Astrocyte (in vitro differentiated cells and primary cell): ENCODE data around the gene TNFAIP8L3. TPM values are rescaled to one million over a fixed set of nuclear protein-coding genes. Genes with fewer than 3 reads are reported as not detected.

ENCODE experiments used
- DNase-seq: peaks from one replicate; pipeline ENCODE4 v3.0.0-alpha.2; 2010; ENCODE audit warnings: low read depth
- FAIRE-seq: peaks from 2 replicates; lab custom pipeline; 2011; peaks lifted over from hg19 to GRCh38; lab: Jason Lieb, UNC
- H2AFZ ChIP-seq: 2 replicates; pipeline ENCODE4 v1.6.0; 2012; ENCODE audit warnings: low read depth, low read length, inconsistent platforms
- H3K27ac ChIP-seq: 2 replicates; pipeline ENCODE4 v1.5.1; 2011; ENCODE audit warnings: low read depth, low read length, inconsistent platforms
- H3K27me3 ChIP-seq: 2 replicates; pipeline ENCODE4 v1.6.0; 2011; ENCODE audit warnings: low read length, inconsistent platforms; ENCODE audit not compliant: insufficient read depth
- H3K36me3 ChIP-seq: 2 replicates; pipeline ENCODE4 v1.5.1; 2011; ENCODE audit warnings: low read length, inconsistent platforms; ENCODE audit not compliant: insufficient read depth
- H3K4me1 ChIP-seq: 2 replicates; pipeline ENCODE4 v1.5.1; 2011; ENCODE audit warnings: low read length, inconsistent platforms; ENCODE audit not compliant: insufficient read depth
- H3K4me2 ChIP-seq: 2 replicates; pipeline ENCODE4 v1.6.0; 2012; ENCODE audit warnings: low read length, inconsistent platforms
- H3K4me3 ChIP-seq: 2 replicates; pipeline ENCODE4 v1.5.1; 2011; ENCODE audit warnings: low read depth, mild to moderate bottlenecking, low read length, inconsistent platforms; ENCODE audit not compliant: insufficient read depth
- H3K79me2 ChIP-seq: 2 replicates; pipeline ENCODE4 v1.6.0; 2012; ENCODE audit warnings: mild to moderate bottlenecking, low read length, inconsistent platforms; ENCODE audit not compliant: insufficient read depth
- H3K9ac ChIP-seq: 2 replicates; pipeline ENCODE4 v1.6.0; 2012; ENCODE audit warnings: mild to moderate bottlenecking, low read length, inconsistent platforms
- H3K9me3 ChIP-seq: 2 replicates; pipeline ENCODE4 v1.5.1; 2012; ENCODE audit warnings: low read depth, mild to moderate bottlenecking, low read length, inconsistent platforms; ENCODE audit not compliant: insufficient read depth
- H4K20me1 ChIP-seq: 2 replicates; pipeline ENCODE4 v1.6.0; 2012; ENCODE audit warnings: low read length, inconsistent platforms; ENCODE audit not compliant: insufficient read depth
- H3K27ac Mint-ChIP-seq: one replicate; pipeline ENCODE4 v1.8.0; 2021; ENCODE audit warnings: mild to moderate bottlenecking, mixed read lengths; ENCODE audit not compliant: unreplicated experiment
- H3K27me3 Mint-ChIP-seq: one replicate; pipeline ENCODE4 v1.8.0; 2021; ENCODE audit warnings: low read depth, mixed read lengths; ENCODE audit not compliant: unreplicated experiment
- H3K36me3 Mint-ChIP-seq: one replicate; pipeline ENCODE4 v1.8.0; 2021; ENCODE audit warnings: low read depth, mixed read lengths; ENCODE audit not compliant: unreplicated experiment
- H3K4me1 Mint-ChIP-seq: one replicate; pipeline ENCODE4 v1.8.0; 2021; ENCODE audit warnings: low read depth, mixed read lengths; ENCODE audit not compliant: unreplicated experiment
- H3K4me3 Mint-ChIP-seq: one replicate; pipeline ENCODE4 v1.8.0; 2021; ENCODE audit warnings: mild to moderate bottlenecking, moderate library complexity, mixed read lengths; ENCODE audit not compliant: unreplicated experiment
- H3K9me3 Mint-ChIP-seq: one replicate; pipeline ENCODE4 v1.8.0; 2021; ENCODE audit warnings: mild to moderate bottlenecking, mixed read lengths; ENCODE audit not compliant: unreplicated experiment
- EZH2 ChIP-seq: IDR thresholded peaks from 2 replicates; pipeline ENCODE4 v1.6.1; 2012; ENCODE audit warnings: mild to moderate bottlenecking, low read length, inconsistent platforms; ENCODE audit not compliant: insufficient read depth
- total RNA-seq: library from RNA; stranded (reverse); gene quantifications from 2 replicates; pipeline ENCODE4 v1.2.1, GENCODE V29; 2021
- TF ChIP-seq, protein P1 (sequence below): IDR thresholded peaks from 2 replicates; pipeline ENCODE4 v1.5.1; 2011; ENCODE audit warnings: low read depth, mild to moderate bottlenecking, inconsistent platforms, low read length, moderate library complexity; ENCODE audit not compliant: insufficient read depth

TNFAIP8L3 gene
- total RNA-seq, 1 donor from 2014 or later, result 1.1 TPM

DNA sequence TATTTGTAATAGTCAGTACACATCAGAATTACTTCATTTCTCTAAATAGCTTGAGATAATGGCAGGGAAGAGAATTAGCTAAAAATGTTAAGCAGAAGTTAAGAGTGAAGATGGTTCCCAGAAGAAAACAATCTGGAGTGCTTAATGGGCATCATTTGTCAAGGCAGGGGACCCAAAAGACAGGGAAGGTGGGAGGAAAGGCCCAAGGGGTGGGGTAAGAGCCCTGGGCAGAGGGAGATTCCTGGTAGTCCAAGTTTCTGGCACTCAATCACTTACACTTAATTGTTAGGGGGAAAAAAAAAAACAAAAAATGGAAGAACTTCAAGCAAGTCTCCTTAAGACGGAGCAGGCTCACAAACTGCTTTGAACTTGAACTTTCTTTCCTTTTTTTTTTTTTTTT lies 28.9 kb downstream of the TNFAIP8L3 start:
- Histone ChIP-seq H3K27ac (no peak overlapping the region), H3K9me3 (no peaks in the 10 kb centered on the region), H2AFZ (no peak overlapping the region), H3K27me3 (peaks cover 22% of the 10 kb centered on the region), H3K36me3 (no peaks in the 10 kb centered on the region), H3K4me1 (no peaks in the 10 kb centered on the region), H4K20me1 (no peaks in the 10 kb centered on the region), H3K9ac (no peak overlapping the region), H3K79me2 (no peaks in the 10 kb centered on the region), H3K4me3 (no peak overlapping the region), H3K4me2 (no peak overlapping the region)
- H3K27ac Mint-ChIP-seq, result no peak overlapping the region
- DNase-seq (no peak), FAIRE-seq (no peak)
- no peaks in the 10 kb centered on the region for H3K4me1 Mint-ChIP-seq
- TF ChIP-seq, protein P1, sequence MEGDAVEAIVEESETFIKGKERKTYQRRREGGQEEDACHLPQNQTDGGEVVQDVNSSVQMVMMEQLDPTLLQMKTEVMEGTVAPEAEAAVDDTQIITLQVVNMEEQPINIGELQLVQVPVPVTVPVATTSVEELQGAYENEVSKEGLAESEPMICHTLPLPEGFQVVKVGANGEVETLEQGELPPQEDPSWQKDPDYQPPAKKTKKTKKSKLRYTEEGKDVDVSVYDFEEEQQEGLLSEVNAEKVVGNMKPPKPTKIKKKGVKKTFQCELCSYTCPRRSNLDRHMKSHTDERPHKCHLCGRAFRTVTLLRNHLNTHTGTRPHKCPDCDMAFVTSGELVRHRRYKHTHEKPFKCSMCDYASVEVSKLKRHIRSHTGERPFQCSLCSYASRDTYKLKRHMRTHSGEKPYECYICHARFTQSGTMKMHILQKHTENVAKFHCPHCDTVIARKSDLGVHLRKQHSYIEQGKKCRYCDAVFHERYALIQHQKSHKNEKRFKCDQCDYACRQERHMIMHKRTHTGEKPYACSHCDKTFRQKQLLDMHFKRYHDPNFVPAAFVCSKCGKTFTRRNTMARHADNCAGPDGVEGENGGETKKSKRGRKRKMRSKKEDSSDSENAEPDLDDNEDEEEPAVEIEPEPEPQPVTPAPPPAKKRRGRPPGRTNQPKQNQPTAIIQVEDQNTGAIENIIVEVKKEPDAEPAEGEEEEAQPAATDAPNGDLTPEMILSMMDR, result no peak
- TF ChIP-seq EZH2, result no peak
- H3K4me3 Mint-ChIP-seq, result no peak overlapping the region
- H3K36me3 Mint-ChIP-seq, result no peaks in the 10 kb centered on the region
- H3K27me3 Mint-ChIP-seq, result peaks cover 26% of the 10 kb centered on the region
- H3K9me3 Mint-ChIP-seq, result no peaks in the 10 kb centered on the region

DNA sequence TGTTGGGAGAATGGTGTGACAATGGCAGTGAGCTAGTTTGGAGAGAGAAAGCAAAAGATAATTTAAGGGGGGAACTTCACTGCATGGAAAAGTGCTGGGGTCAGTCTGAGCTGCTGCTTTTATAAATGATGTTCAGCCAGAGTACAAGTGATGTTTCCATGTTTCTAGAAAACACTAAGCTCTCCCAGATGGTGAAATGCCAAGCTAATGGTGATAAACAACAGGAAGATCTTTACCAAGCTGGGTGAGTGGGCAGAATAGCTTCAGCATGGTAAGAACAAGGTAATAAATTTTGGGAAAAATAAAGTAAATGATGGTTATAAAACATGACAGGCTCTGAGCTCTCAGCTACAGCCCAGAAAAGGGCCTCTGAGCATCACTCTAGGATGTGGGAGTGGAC lies 29.4 kb downstream of the TNFAIP8L3 start:
- Histone ChIP-seq H3K4me2 (no peak overlapping the region), H2AFZ (no peak overlapping the region), H3K4me3 (no peak overlapping the region), H3K4me1 (no peaks in the 10 kb centered on the region), H3K79me2 (no peaks in the 10 kb centered on the region), H3K9me3 (no peaks in the 10 kb centered on the region), H3K9ac (no peak overlapping the region), H3K27me3 (peaks cover 21% of the 10 kb centered on the region), H3K27ac (no peak overlapping the region), H4K20me1 (no peaks in the 10 kb centered on the region), H3K36me3 (no peaks in the 10 kb centered on the region)
- H3K27me3 Mint-ChIP-seq, result peaks cover 26% of the 10 kb centered on the region
- TF ChIP-seq EZH2, result no peak
- TF ChIP-seq, protein P1, result no peak
- no peak overlapping the region for H3K27ac Mint-ChIP-seq
- H3K9me3 Mint-ChIP-seq, result no peaks in the 10 kb centered on the region
- H3K36me3 Mint-ChIP-seq, result no peaks in the 10 kb centered on the region
- FAIRE-seq, result no peak
- H3K4me3 Mint-ChIP-seq, result no peak overlapping the region
- no peak for DNase-seq
- H3K4me1 Mint-ChIP-seq, result no peaks in the 10 kb centered on the region

DNA sequence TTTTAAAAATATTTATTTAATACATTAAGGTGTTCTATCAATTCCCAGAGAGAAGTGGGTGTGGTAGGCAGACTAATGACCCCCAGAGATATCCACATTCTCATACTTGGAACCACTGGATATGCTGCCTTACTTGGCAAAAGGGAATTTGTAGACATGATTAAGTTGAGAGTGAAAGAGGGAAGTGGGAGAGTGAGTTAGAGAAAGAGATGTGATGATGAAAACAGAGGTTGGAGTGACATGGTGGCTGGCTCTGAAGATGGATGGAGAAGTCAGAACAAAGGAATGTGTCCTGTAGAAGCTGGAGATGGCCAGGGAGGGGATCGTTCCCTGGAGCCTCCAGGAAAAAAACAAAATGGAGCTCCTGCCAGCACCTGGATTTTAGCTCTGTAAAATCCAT lies 32.0 kb downstream of the TNFAIP8L3 start:
- H3K9ac ChIP-seq, result no peak overlapping the region
- no peaks in the 10 kb centered on the region for H3K36me3 ChIP-seq
- H3K36me3 Mint-ChIP-seq, result no peaks in the 10 kb centered on the region
- no peak overlapping the region for H3K27ac ChIP-seq
- no peaks in the 10 kb centered on the region for H3K79me2 ChIP-seq
- FAIRE-seq (no peak), DNase-seq (no peak)
- no peaks in the 10 kb centered on the region for H3K9me3 Mint-ChIP-seq
- peaks cover 24% of the 10 kb centered on the region for H3K27me3 ChIP-seq
- H3K4me1 ChIP-seq, result no peaks in the 10 kb centered on the region
- no peak overlapping the region for H3K27ac Mint-ChIP-seq
- H3K4me3 Mint-ChIP-seq, result no peak overlapping the region
- no peaks in the 10 kb centered on the region for H3K4me1 Mint-ChIP-seq
- H3K4me2 ChIP-seq, result no peak overlapping the region
- H3K9me3 ChIP-seq, result no peaks in the 10 kb centered on the region
- H2AFZ ChIP-seq, result no peak overlapping the region
- no peaks in the 10 kb centered on the region for H4K20me1 ChIP-seq
- peaks cover 22% of the 10 kb centered on the region for H3K27me3 Mint-ChIP-seq
- no peak for TF ChIP-seq EZH2
- TF ChIP-seq, protein P1, result no peak
- no peak overlapping the region for H3K4me3 ChIP-seq
